H1 (cell line): ENCODE results near the gene SMARCC1. TPM values are rescaled to one million over a fixed set of nuclear protein-coding genes. Genes with fewer than 3 reads are reported as not detected.
"Not testable (repeated sequence)": the region's sequence is repeated elsewhere in the genome, so short reads cannot be mapped to it uniquely, and the experiment has no call there.

ENCODE experiments used
- CTCF ChIA-PET: fragments of 300-600 bp; sonication (Branson Sonifier 250); formaldehyde crosslinking; loops from one replicate; lab custom pipeline; 2021; ENCODE audit not compliant: partially characterized antibody; lab: Charles Lee
- POLR2A ChIA-PET: fragments of 300-600 bp; sonication (Branson Sonifier 250); formaldehyde crosslinking; loops from one replicate; lab custom pipeline; 2021; ENCODE audit warnings: inconsistent platforms; ENCODE audit not compliant: partially characterized antibody; lab: Charles Lee
- DNase-seq, 2 experiments: peaks; one replicate each; pipeline versions ENCODE4 v3.0.0 to v3.0.0-alpha.2; 2010 to 2022; ENCODE audit warnings: low spot score in 2 of 2, low read depth in 1 of 2, mixed read lengths in 1 of 2
- FAIRE-seq: peaks from 2 replicates; lab custom pipeline; 2011; peaks lifted over from hg19 to GRCh38; lab: Jason Lieb, UNC
- H2AFZ ChIP-seq: 2 replicates; pipeline ENCODE4 v1.8.1; 2012; ENCODE audit warnings: low read length, inconsistent platforms
- H2AK5ac ChIP-seq: 2 replicates; pipeline ENCODE4 v1.6.1; 2013; ENCODE audit warnings: low read depth, low read length
- H2BK120ac ChIP-seq: replicated peaks from 2 replicates; pipeline ENCODE3; 2013; ENCODE audit warnings: low read depth, low read length, inconsistent platforms
- H2BK12ac ChIP-seq: 2 replicates; pipeline ENCODE4 v1.6.1; 2013; ENCODE audit warnings: low read depth, low read length
- H2BK15ac ChIP-seq: 2 replicates; pipeline ENCODE4 v1.6.1; 2013; ENCODE audit warnings: low read length
- H2BK20ac ChIP-seq: 2 replicates; pipeline ENCODE4 v1.6.1; 2013; ENCODE audit warnings: low read length
- H2BK5ac ChIP-seq: 2 replicates; pipeline ENCODE4 v1.6.1; 2013; ENCODE audit warnings: low read depth, low read length
- H3K14ac ChIP-seq: 2 replicates; pipeline ENCODE4 v1.6.1; 2013; ENCODE audit warnings: inconsistent platforms; ENCODE audit not compliant: insufficient read length
- H3K18ac ChIP-seq: 2 replicates; pipeline ENCODE4 v1.6.1; 2013; ENCODE audit warnings: low read length; ENCODE audit errors: extremely low read depth
- H3K23ac ChIP-seq: 2 replicates; pipeline ENCODE4 v1.6.1; 2013; ENCODE audit warnings: inconsistent platforms; ENCODE audit not compliant: insufficient read length
- H3K23me2 ChIP-seq: 2 replicates; pipeline ENCODE4 v1.6.1; 2013; ENCODE audit warnings: low read depth, low read length
- H3K27ac ChIP-seq: 2 replicates; pipeline ENCODE4 v1.6.1; 2011; ENCODE audit warnings: low read depth, low read length, inconsistent platforms
- H3K27me3 ChIP-seq, 4 experiments: replicated peaks in 1 of 4; 1 replicate in 1 of 4; 2 replicates in 3 of 4; pipeline versions ENCODE4 v1.6.1 to v1.8.1; 2011 to 2013; ENCODE audit warnings: low read length in 3 of 4, mild to moderate bottlenecking in 3 of 4, inconsistent platforms in 2 of 4, mixed read lengths in 2 of 4, moderate library complexity in 1 of 4; ENCODE audit not compliant: control insufficient read depth in 3 of 4, insufficient read depth in 3 of 4; ENCODE audit errors: extremely low read depth in 1 of 4
- H3K36me3 ChIP-seq, 4 experiments: 2 replicates each; pipeline versions ENCODE4 v1.6.1 to v1.8.1; 2011 to 2013; ENCODE audit warnings: mild to moderate bottlenecking in 4 of 4, low read length in 3 of 4, moderate library complexity in 2 of 4, control low read depth in 1 of 4, inconsistent platforms in 1 of 4; ENCODE audit not compliant: insufficient read depth in 4 of 4, control insufficient read depth in 2 of 4
- H3K4ac ChIP-seq: replicated peaks from 2 replicates; pipeline ENCODE3; 2013; ENCODE audit warnings: low read length, low read depth, mixed read lengths, inconsistent platforms; ENCODE audit not compliant: insufficient read length
- H3K4me1 ChIP-seq, 4 experiments: replicated peaks in 1 of 4; 1 replicate in 1 of 4; 2 replicates in 3 of 4; pipeline versions ENCODE4 v1.6.1 to v1.8.1; 2011 to 2013; ENCODE audit warnings: low read length in 3 of 4, inconsistent platforms in 2 of 4, mixed read lengths in 1 of 4; ENCODE audit not compliant: insufficient read depth in 4 of 4, control insufficient read depth in 3 of 4
- H3K4me2 ChIP-seq, 2 experiments: 2 replicates each; pipeline versions ENCODE4 v1.6.1 to v1.8.1; 2011 to 2013; ENCODE audit warnings: low read depth in 2 of 2, low read length in 2 of 2, control low read depth in 1 of 2, inconsistent platforms in 1 of 2, mild to moderate bottlenecking in 1 of 2; ENCODE audit not compliant: insufficient read depth in 1 of 2
- H3K4me3 ChIP-seq, 4 experiments: fragments of 200-600, 300-600 bp in 1 of 4; sonication (generic), shearing (Covaris generic), sonication (Bioruptor Twin) in 1 of 4; 2 replicates each; pipeline versions ENCODE4 v1.5.1 to v1.8.1; 2011 to 2016; ENCODE audit warnings: low read length in 4 of 4, low read depth in 3 of 4, control low read depth in 2 of 4, inconsistent platforms in 2 of 4, mild to moderate bottlenecking in 2 of 4, mixed read lengths in 1 of 4, moderate library complexity in 1 of 4; ENCODE audit not compliant: insufficient read depth in 2 of 4; ENCODE audit errors: extremely low read depth in 1 of 4
- H3K56ac ChIP-seq: replicated peaks from 2 replicates; pipeline ENCODE3; 2013; ENCODE audit warnings: low read depth, mild to moderate bottlenecking, mixed read lengths, low read length, inconsistent platforms; ENCODE audit not compliant: insufficient read length
- H3K79me1 ChIP-seq: 2 replicates; pipeline ENCODE4 v1.6.1; 2013; ENCODE audit warnings: low read depth, low read length, control low read depth
- H3K79me2 ChIP-seq, 2 experiments: 2 replicates each; pipeline versions ENCODE4 v1.6.1 to v1.8.1; 2012 to 2013; ENCODE audit warnings: low read length in 2 of 2, mild to moderate bottlenecking in 2 of 2, inconsistent platforms in 1 of 2; ENCODE audit not compliant: insufficient read depth in 2 of 2, control insufficient read depth in 1 of 2
- H3K9ac ChIP-seq, 4 experiments: replicated peaks in 1 of 4; 1 replicate in 1 of 4; 2 replicates in 3 of 4; pipeline versions ENCODE4 v1.6.1 to v1.8.1; 2011 to 2013; ENCODE audit warnings: low read depth in 3 of 4, low read length in 3 of 4, control low read depth in 2 of 4, mild to moderate bottlenecking in 2 of 4, moderate library complexity in 2 of 4, inconsistent platforms in 1 of 4; ENCODE audit errors: extremely low read depth in 1 of 4
- H3K9me3 ChIP-seq, 2 experiments: 2 replicates each; pipeline versions ENCODE4 v1.6.1 to v1.8.1; 2012 to 2013; ENCODE audit warnings: mild to moderate bottlenecking in 2 of 2, moderate library complexity in 2 of 2, control low read depth in 1 of 2, inconsistent platforms in 1 of 2, low read depth in 1 of 2, low read length in 1 of 2, mixed read lengths in 1 of 2; ENCODE audit not compliant: insufficient read depth in 2 of 2
- H4K20me1 ChIP-seq, 2 experiments: replicated peaks in 1 of 2; 2 replicates each; pipeline versions ENCODE3 to v1.8.1; 2011 to 2013; ENCODE audit warnings: inconsistent platforms in 2 of 2, low read length in 2 of 2, mild to moderate bottlenecking in 1 of 2; ENCODE audit not compliant: insufficient read depth in 2 of 2, control insufficient read depth in 1 of 2
- H4K5ac ChIP-seq: 2 replicates; pipeline ENCODE4 v1.6.1; 2013; ENCODE audit warnings: low read length, low read depth, mixed read lengths, inconsistent platforms; ENCODE audit not compliant: insufficient read length
- H4K8ac ChIP-seq: 2 replicates; pipeline ENCODE4 v1.8.0; 2013; ENCODE audit warnings: mild to moderate bottlenecking, moderate library complexity, low read length, inconsistent platforms; ENCODE audit not compliant: insufficient read depth; ENCODE audit errors: extremely low read depth
- H4K91ac ChIP-seq: replicated peaks from 2 replicates; pipeline ENCODE3; 2013; ENCODE audit warnings: low read length, mixed read lengths, inconsistent platforms; ENCODE audit not compliant: insufficient read length
- WGBS, 2 experiments: shearing (Covaris generic) in 1 of 2; methylation state at CpG; one replicate each; pipeline versions ENCODE4 v1.1.6 to v1.1.7; 2013 to 2015; ENCODE audit warnings: low lambda C conversion rate in 2 of 2, mixed read lengths in 2 of 2, inconsistent platforms in 1 of 2, low coverage in 1 of 2, missing lambda C conversion rate in 1 of 2; ENCODE audit not compliant: insufficient replicate concordance in 2 of 2, insufficient coverage in 1 of 2, insufficient read length in 1 of 2; ENCODE audit errors: extremely low coverage in 1 of 2, missing lambda C conversion rate in 1 of 2; 5-methylcytosine and 5-hydroxymethylcytosine counted together
- polyA plus RNA-seq, 7 experiments: library from polyadenylated mRNA; depleted of rRNA in 3 of 7; stranded (reverse) in 5 of 7; unstranded in 2 of 7; fragments of >200 nt in 5 of 7; fragments of 200-250 nt in 2 of 7; gene quantifications; 1 replicate in 5 of 7; 2 replicates in 1 of 7; 4 replicates in 1 of 7; pipeline versions ENCODE4 v1.2.1 to v1.2.3, GENCODE V29; 2011 to 2013; ENCODE audit warnings: missing spikeins in 2 of 7, mixed read lengths in 2 of 7
- total RNA-seq: library from RNA; stranded (reverse); fragmentation: NEBNext Ultra II Directional; extraction: Animal tissue kit (Norgen Biotek cat#: 25700); gene quantifications from 2 replicates; pipeline ENCODE4 v1.2.1, GENCODE V29; 2021

Gene SMARCC1
- total and polyA plus RNA-seq, 2 of the 8 experiments (the other 6 are each of a cell fraction or from before 2014, with no cell fraction given): 64.1 to 335 TPM

DNA sequence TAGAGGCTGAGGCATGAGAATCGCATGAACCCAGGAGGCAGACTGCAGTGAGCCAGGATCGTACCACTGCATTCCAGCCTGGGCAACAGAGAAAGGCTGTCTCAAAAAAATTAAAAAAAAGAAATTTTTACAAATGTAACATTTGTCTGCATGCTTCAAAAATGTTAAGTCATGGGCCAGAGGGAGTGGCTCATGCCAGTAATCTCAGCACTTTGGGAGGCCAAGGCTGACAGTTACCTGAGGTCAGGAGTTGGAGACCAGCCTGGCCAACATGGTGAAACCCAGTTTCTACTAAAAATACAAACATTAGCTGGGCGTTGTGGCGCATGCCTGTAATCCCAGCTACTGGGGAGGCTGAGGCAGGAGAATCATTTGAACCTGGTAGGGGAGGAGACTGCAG lies 21.5 kb downstream of the SMARCC1 start:
- H3K27me3 ChIP-seq, H3K4me1 ChIP-seq, H3K18ac ChIP-seq, H2BK12ac ChIP-seq, H3K56ac ChIP-seq, DNase-seq, H4K91ac ChIP-seq, H3K4me3 ChIP-seq, H2AFZ ChIP-seq, H2BK20ac ChIP-seq, H3K23me2 ChIP-seq, H4K5ac ChIP-seq, H2BK15ac ChIP-seq, H3K4ac ChIP-seq, H3K9ac ChIP-seq, H2AK5ac ChIP-seq, H3K9me3 ChIP-seq, H3K79me1 ChIP-seq, FAIRE-seq, H3K14ac ChIP-seq, H2BK5ac ChIP-seq, H3K23ac ChIP-seq, H4K8ac ChIP-seq, H3K4me2 ChIP-seq, H3K27ac ChIP-seq, H2BK120ac ChIP-seq: not testable (repeated sequence)
- Histone ChIP-seq H4K20me1 (peaks cover 8 to 20% of the 10 kb centered on the region in 2 experiments), H3K36me3 (peaks cover 2 to 42% (median 12%) of the 10 kb centered on the region in 4 experiments; a peak in 7 of 8 replicates), H3K79me2 (peaks cover 28 to 95% of the 10 kb centered on the region in 2 experiments)
- POLR2A ChIA-PET: interaction anchor here (1.0 kb wide), 1 partner anchor 53 kb away, joined by 4 read pairs; no protein-coding TSS in a partner anchor
- WGBS, 2 experiments: 92% methylated on average over 4 of the region's 4 CpGs; no CpG with 5 or more reads in 1 of the 2 experiments
- CTCF ChIA-PET: interaction anchor here (1.5 to 1.6 kb wide), 2 partner anchors 8 to 14 kb away, joined by 3 to 4 read pairs; no protein-coding TSS in a partner anchor
